A673 (cell line): ENCODE data around the gene TENM4.

Experiments used
- EZH2 ChIP-seq: fragments of 200-600 bp; sonication (generic); IDR thresholded peaks from 2 replicates; pipeline ENCODE4 v1.6.1; 2017; ENCODE audit warnings: borderline replicate concordance, low read depth, mild to moderate bottlenecking, mixed read lengths, antibody characterized with exemption, low read length; ENCODE audit not compliant: poor library complexity, severe bottlenecking
- TF ChIP-seq, protein P1 (sequence below): fragments of 300-800, 200-600 bp; sonication (generic); conservative IDR thresholded peaks from 2 replicates; pipeline ENCODE4 v1.5.1; 2017; ENCODE audit warnings: low read depth, mild to moderate bottlenecking, antibody characterized with exemption, low read length, moderate library complexity, mixed read lengths

DNA sequence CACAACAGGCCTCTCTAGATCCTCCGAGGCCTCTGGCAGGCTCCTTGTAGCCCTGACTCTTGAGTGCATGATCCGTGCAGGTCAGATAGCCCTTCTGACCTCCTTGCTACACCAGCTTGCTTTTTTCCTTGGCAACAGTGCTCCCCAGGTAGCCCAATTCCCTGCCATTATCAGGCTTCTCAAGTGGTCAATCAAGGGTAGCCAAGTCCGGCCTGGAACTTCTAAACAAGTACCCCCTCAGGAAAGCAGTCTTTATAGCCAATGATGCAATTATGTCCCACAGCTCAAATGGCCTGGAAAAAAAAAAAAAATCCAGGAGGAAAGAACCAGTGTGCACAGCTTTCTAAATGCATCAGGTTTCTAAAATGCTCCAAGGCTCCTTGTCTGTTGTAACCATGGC is 59.8 kb downstream of the TENM4 start:
- TF ChIP-seq, protein P1, sequence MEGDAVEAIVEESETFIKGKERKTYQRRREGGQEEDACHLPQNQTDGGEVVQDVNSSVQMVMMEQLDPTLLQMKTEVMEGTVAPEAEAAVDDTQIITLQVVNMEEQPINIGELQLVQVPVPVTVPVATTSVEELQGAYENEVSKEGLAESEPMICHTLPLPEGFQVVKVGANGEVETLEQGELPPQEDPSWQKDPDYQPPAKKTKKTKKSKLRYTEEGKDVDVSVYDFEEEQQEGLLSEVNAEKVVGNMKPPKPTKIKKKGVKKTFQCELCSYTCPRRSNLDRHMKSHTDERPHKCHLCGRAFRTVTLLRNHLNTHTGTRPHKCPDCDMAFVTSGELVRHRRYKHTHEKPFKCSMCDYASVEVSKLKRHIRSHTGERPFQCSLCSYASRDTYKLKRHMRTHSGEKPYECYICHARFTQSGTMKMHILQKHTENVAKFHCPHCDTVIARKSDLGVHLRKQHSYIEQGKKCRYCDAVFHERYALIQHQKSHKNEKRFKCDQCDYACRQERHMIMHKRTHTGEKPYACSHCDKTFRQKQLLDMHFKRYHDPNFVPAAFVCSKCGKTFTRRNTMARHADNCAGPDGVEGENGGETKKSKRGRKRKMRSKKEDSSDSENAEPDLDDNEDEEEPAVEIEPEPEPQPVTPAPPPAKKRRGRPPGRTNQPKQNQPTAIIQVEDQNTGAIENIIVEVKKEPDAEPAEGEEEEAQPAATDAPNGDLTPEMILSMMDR = no peak
- TF ChIP-seq EZH2 = no peak
